ENCODE results near the gene ACVR1C. TPM values are rescaled to one million over a fixed set of nuclear protein-coding genes. Genes with fewer than 3 reads are reported as not detected.

ACVR1C gene
- total RNA-seq, 1 experiment from 2014 or later: not detected

- ATAC-seq (no peak), DNase-seq (ENCODE audit: low read depth, low spot score) (no peak)
- ChIA-PET POLR2A (no interaction called here), CTCF (no interaction called here)
- H3K36me3 ChIP-seq (ENCODE audit: control insufficient read depth, insufficient read depth, low read length): no peaks in the 10 kb centered on the region
- TF ChIP-seq SIN3A (IDR thresholded peaks at IDR 0.05; ENCODE audit: borderline replicate concordance, insufficient read depth, low read depth, low read length): no peak
- no peak for TF ChIP-seq REST (IDR thresholded peaks at IDR 0.05; ENCODE audit: insufficient read depth in 1 of 2, low read depth in 2 of 2, low read length in 1 of 2)
- TF ChIP-seq, protein P1, sequence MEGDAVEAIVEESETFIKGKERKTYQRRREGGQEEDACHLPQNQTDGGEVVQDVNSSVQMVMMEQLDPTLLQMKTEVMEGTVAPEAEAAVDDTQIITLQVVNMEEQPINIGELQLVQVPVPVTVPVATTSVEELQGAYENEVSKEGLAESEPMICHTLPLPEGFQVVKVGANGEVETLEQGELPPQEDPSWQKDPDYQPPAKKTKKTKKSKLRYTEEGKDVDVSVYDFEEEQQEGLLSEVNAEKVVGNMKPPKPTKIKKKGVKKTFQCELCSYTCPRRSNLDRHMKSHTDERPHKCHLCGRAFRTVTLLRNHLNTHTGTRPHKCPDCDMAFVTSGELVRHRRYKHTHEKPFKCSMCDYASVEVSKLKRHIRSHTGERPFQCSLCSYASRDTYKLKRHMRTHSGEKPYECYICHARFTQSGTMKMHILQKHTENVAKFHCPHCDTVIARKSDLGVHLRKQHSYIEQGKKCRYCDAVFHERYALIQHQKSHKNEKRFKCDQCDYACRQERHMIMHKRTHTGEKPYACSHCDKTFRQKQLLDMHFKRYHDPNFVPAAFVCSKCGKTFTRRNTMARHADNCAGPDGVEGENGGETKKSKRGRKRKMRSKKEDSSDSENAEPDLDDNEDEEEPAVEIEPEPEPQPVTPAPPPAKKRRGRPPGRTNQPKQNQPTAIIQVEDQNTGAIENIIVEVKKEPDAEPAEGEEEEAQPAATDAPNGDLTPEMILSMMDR (IDR thresholded peaks at IDR 0.05): no peak
- TF ChIP-seq POLR2AphosphoS5 (IDR thresholded peaks at IDR 0.05; ENCODE audit: low read depth, low read length): no peak
- TF ChIP-seq TCF7L2 (IDR thresholded peaks at IDR 0.05; ENCODE audit: low read depth, low read length): no peak
- no peaks in the 10 kb centered on the region for H3K9me3 ChIP-seq (ENCODE audit: control insufficient read depth, insufficient read depth, low read depth, low read length)
- H3K27me3 ChIP-seq (ENCODE audit: control insufficient read depth, insufficient read depth, low read length): peaks cover 3% of the 10 kb centered on the region; the same call in 1 of the 2 replicates
- no peaks in the 10 kb centered on the region for H3K4me1 ChIP-seq (ENCODE audit: control insufficient read depth, insufficient read depth, low read length)
- in situ Hi-C loops (cut with HindIII; ENCODE audit: low pct_unique_long_range_greater_than_20kb, low sequenced_read_pairs) (no loop called here), intact Hi-C loops (cut with micrococcal nuclease; ENCODE audit: unreplicated experiment) (no loop called here)
- no peak overlapping the region for H3K4me3 ChIP-seq (ENCODE audit: low read depth in 2 of 2, low read length in 2 of 2)
- H3K27ac ChIP-seq (ENCODE audit: low read length): no peak overlapping the region
- BruUV-seq (replicated peaks): no TSS peak
Measured at GRCh38 chr2:157606534-157606933, 22.1 kb downstream of the ACVR1C start.

GRCh38 chr2:157603198-157603597 is 25.5 kb downstream of the ACVR1C start:
- no peaks in the 10 kb centered on the region for H3K4me1 ChIP-seq (ENCODE audit: control insufficient read depth, insufficient read depth, low read length)
- intact Hi-C loops (cut with micrococcal nuclease; ENCODE audit: unreplicated experiment): no loop called here
- peaks cover 3% of the 10 kb centered on the region; the same call in 1 of the 2 replicates for H3K27me3 ChIP-seq (ENCODE audit: control insufficient read depth, insufficient read depth, low read length)
- H3K4me3 ChIP-seq (ENCODE audit: low read depth in 2 of 2, low read length in 2 of 2): no peak overlapping the region
- no peak for DNase-seq (ENCODE audit: low read depth, low spot score)
- POLR2A ChIA-PET: no interaction called here
- CTCF ChIA-PET: interaction anchor here (1.2 kb wide), 1 partner anchor 26 kb away, joined by 4 read pairs; no protein-coding TSS in a partner anchor
- TF ChIP-seq, protein P1 (IDR thresholded peaks at IDR 0.05): no peak
- TF ChIP-seq TCF7L2 (IDR thresholded peaks at IDR 0.05; ENCODE audit: low read depth, low read length) (no peak), SIN3A (IDR thresholded peaks at IDR 0.05; ENCODE audit: borderline replicate concordance, insufficient read depth, low read depth, low read length) (no peak), POLR2AphosphoS5 (IDR thresholded peaks at IDR 0.05; ENCODE audit: low read depth, low read length) (no peak), REST (IDR thresholded peaks at IDR 0.05; ENCODE audit: insufficient read depth in 1 of 2, low read depth in 2 of 2, low read length in 1 of 2) (no peak)
- no TSS peak for BruUV-seq (replicated peaks)
- H3K36me3 ChIP-seq (ENCODE audit: control insufficient read depth, insufficient read depth, low read length): no peaks in the 10 kb centered on the region
- no peaks in the 10 kb centered on the region for H3K9me3 ChIP-seq (ENCODE audit: control insufficient read depth, insufficient read depth, low read depth, low read length)
- in situ Hi-C loops (cut with HindIII; ENCODE audit: low pct_unique_long_range_greater_than_20kb, low sequenced_read_pairs): no loop called here
- H3K27ac ChIP-seq (ENCODE audit: low read length): no peak overlapping the region
- ATAC-seq: no peak
